ENCODE measurements around the gene MLH3.

MLH3 gene

GRCh38 chr14:75022655-75023054 lies 28.6 kb downstream of the MLH3 start:
- no peaks in the 10 kb centered on the region for H3K79me1 ChIP-seq (ENCODE audit: low read length)
- no peak overlapping the region for H3K23ac ChIP-seq (ENCODE audit: low read length)
- H3K9ac ChIP-seq (ENCODE audit: low read length), result no peak overlapping the region
- H3K9me3 ChIP-seq (ENCODE audit: insufficient read depth, low read depth, low read length), result no peaks in the 10 kb centered on the region
- WGBS (ENCODE audit: extremely low coverage, insufficient coverage, insufficient read length), result no CpG with 5 or more reads among the region's 8 CpGs
- DNase-seq, result no peak
- H3K36me3 ChIP-seq (ENCODE audit: control insufficient read depth in 1 of 2, insufficient read depth in 2 of 2, low read length in 2 of 2), result peaks cover 2 to 13% of the 10 kb centered on the region in 2 experiments
- H3K27me3 ChIP-seq (ENCODE audit: insufficient read depth, low read length), result no peaks in the 10 kb centered on the region
- H3K4me1 ChIP-seq (ENCODE audit: control insufficient read depth in 1 of 2, insufficient read depth in 2 of 2, low read length in 2 of 2), result peaks cover 2% of the 10 kb centered on the region in 2 experiments
- no peak overlapping the region for H2AFZ ChIP-seq (ENCODE audit: insufficient read depth, low read length, poor library complexity)
- no peak overlapping the region for H3K27ac ChIP-seq (ENCODE audit: low read depth, low read length)
- H3K4me3 ChIP-seq (ENCODE audit: low read depth, low read length), result no peak overlapping the region
- H3K79me2 ChIP-seq (ENCODE audit: control insufficient read depth, insufficient read depth, low read length, poor library complexity), result no peaks in the 10 kb centered on the region
- no peak overlapping the region for H3K4me2 ChIP-seq (ENCODE audit: low read length)
- no peak overlapping the region for H4K8ac ChIP-seq (ENCODE audit: low read depth, low read length)
- H3K4ac ChIP-seq (ENCODE audit: low read depth, low read length), result no peak overlapping the region
- H2AK5ac ChIP-seq (ENCODE audit: low read length), result no peak overlapping the region
- no peak overlapping the region for H4K12ac ChIP-seq (ENCODE audit: low read depth, low read length)
- H2BK120ac ChIP-seq (ENCODE audit: insufficient read depth, low read length, poor library complexity), result no peak overlapping the region
- H2BK12ac ChIP-seq (ENCODE audit: low read length), result no peak overlapping the region
- H2BK5ac ChIP-seq (ENCODE audit: low read depth, low read length, poor library complexity), result no peak overlapping the region
- no peak overlapping the region for H3K14ac ChIP-seq (ENCODE audit: low read length)
- H4K91ac ChIP-seq (ENCODE audit: low read depth, low read length), result no peak overlapping the region
- no peak overlapping the region for H3K18ac ChIP-seq (ENCODE audit: low read length)

DNA sequence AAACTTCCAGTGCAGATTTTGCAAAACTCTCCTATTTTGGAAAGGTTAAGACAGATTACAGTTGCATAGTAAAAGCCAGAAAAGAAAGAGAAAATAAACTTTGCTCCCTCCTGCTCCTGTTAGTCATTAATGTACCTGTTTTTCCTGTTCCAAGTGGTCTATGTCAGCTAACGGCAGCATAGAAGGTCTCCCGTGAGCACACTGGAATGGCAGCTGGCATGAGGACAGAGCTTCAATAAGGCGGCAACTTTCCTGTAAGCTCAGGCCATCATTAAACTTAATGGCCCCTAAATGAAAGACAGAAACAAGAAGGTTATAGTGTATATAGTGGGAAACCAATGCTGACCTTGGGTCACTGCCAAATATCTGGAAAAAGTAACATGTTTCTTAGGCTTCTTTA lies 32.6 kb downstream of the MLH3 start:
- no peak overlapping the region for H3K4me2 ChIP-seq (ENCODE audit: low read length)
- H3K27ac ChIP-seq (ENCODE audit: low read depth, low read length), result no peak overlapping the region
- H2AK5ac ChIP-seq (ENCODE audit: low read length), result no peak overlapping the region
- no peak overlapping the region for H2BK120ac ChIP-seq (ENCODE audit: insufficient read depth, low read length, poor library complexity)
- H2AFZ ChIP-seq (ENCODE audit: insufficient read depth, low read length, poor library complexity), result no peak overlapping the region
- no peak overlapping the region for H2BK12ac ChIP-seq (ENCODE audit: low read length)
- H3K27me3 ChIP-seq (ENCODE audit: insufficient read depth, low read length), result no peaks in the 10 kb centered on the region
- H3K9me3 ChIP-seq (ENCODE audit: insufficient read depth, low read depth, low read length), result no peaks in the 10 kb centered on the region
- no peak overlapping the region for H2BK5ac ChIP-seq (ENCODE audit: low read depth, low read length, poor library complexity)
- H4K91ac ChIP-seq (ENCODE audit: low read depth, low read length), result no peak overlapping the region
- no peak overlapping the region for H3K14ac ChIP-seq (ENCODE audit: low read length)
- peaks cover 13 to 16% of the 10 kb centered on the region in 2 experiments for H3K36me3 ChIP-seq (ENCODE audit: control insufficient read depth in 1 of 2, insufficient read depth in 2 of 2, low read length in 2 of 2)
- peak; percentile 67 to 89 for DNase-seq
- H3K23ac ChIP-seq (ENCODE audit: low read length), result no peak overlapping the region
- H3K4me1 ChIP-seq (ENCODE audit: control insufficient read depth in 1 of 2, insufficient read depth in 2 of 2, low read length in 2 of 2), result peaks cover 2% of the 10 kb centered on the region in 2 experiments
- H3K9ac ChIP-seq (ENCODE audit: low read length), result no peak overlapping the region
- no peaks in the 10 kb centered on the region for H3K79me2 ChIP-seq (ENCODE audit: control insufficient read depth, insufficient read depth, low read length, poor library complexity)
- no CpG with 5 or more reads among the region's 3 CpGs for WGBS (ENCODE audit: extremely low coverage, insufficient coverage, insufficient read length)
- H3K79me1 ChIP-seq (ENCODE audit: low read length), result no peaks in the 10 kb centered on the region
- H4K12ac ChIP-seq (ENCODE audit: low read depth, low read length), result no peak overlapping the region
- H3K4ac ChIP-seq (ENCODE audit: low read depth, low read length), result no peak overlapping the region
- no peak overlapping the region for H4K8ac ChIP-seq (ENCODE audit: low read depth, low read length)
- H3K18ac ChIP-seq (ENCODE audit: low read length), result no peak overlapping the region
- no peak overlapping the region for H3K4me3 ChIP-seq (ENCODE audit: low read depth, low read length)

DNA sequence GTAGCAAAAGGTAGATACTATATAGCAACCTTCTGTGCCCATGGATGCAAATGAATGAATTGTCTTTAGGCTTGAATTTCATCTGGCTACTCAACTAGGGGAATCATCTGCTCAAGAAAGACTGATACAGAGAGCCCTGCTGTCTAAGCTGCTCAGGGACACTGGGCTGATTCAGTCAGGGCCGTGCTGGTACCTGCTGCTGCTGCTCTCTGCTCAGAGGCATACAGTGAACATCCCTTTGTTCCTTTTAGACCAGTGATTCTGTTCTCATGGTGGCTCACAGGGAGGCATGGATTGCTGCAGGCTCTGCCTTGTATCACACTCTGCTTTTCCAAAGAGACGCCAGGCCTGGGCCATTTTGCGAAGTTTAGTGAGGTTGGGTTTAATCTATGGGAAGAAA lies 34.5 kb downstream of the MLH3 start:
- Histone ChIP-seq H4K12ac (ENCODE audit: low read depth, low read length) (no peak overlapping the region), H4K8ac (ENCODE audit: low read depth, low read length) (no peak overlapping the region)
- WGBS (ENCODE audit: extremely low coverage, insufficient coverage, insufficient read length), result no CpG with 5 or more reads among the region's 3 CpGs

DNA sequence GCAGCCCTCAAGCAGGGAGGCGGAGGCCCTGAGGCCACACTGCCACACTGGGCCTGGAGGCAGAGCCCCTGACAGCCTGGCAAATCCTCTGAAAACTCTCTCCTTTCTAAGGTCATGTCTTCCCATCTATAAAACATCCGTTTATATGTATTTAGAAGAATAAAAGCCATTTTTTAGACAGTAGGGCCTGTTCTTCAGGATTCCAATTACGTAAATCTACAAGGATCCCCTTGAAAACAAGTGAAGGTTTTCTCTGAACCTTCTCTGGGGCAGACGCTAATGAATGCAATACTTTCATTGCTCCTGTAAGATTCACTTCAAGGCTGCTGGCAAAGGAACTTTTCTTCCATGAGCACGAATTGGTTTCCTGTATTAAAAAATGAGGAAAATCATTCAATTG lies 35.8 kb downstream of the MLH3 start:
- Histone ChIP-seq H3K79me1 (ENCODE audit: low read length) (no peaks in the 10 kb centered on the region), H3K18ac (ENCODE audit: low read length) (no peak overlapping the region), H4K91ac (ENCODE audit: low read depth, low read length) (no peak overlapping the region), H4K8ac (ENCODE audit: low read depth, low read length) (no peak overlapping the region), H3K4me3 (ENCODE audit: low read depth, low read length) (no peak overlapping the region), H2BK12ac (ENCODE audit: low read length) (no peak overlapping the region), H2BK5ac (ENCODE audit: low read depth, low read length, poor library complexity) (no peak overlapping the region), H2AK5ac (ENCODE audit: low read length) (no peak overlapping the region), H3K4me2 (ENCODE audit: low read length) (no peak overlapping the region), H3K14ac (ENCODE audit: low read length) (no peak overlapping the region), H2BK120ac (ENCODE audit: insufficient read depth, low read length, poor library complexity) (no peak overlapping the region), H3K36me3 (ENCODE audit: control insufficient read depth in 1 of 2, insufficient read depth in 2 of 2, low read length in 2 of 2) (peaks cover 11 to 18% of the 10 kb centered on the region in 2 experiments), H3K4ac (ENCODE audit: low read depth, low read length) (no peak overlapping the region), H2AFZ (ENCODE audit: insufficient read depth, low read length, poor library complexity) (no peak overlapping the region), H3K9ac (ENCODE audit: low read length) (no peak overlapping the region), H3K4me1 (ENCODE audit: control insufficient read depth in 1 of 2, insufficient read depth in 2 of 2, low read length in 2 of 2) (peaks cover 2 to 4% of the 10 kb centered on the region in 2 experiments), H3K23ac (ENCODE audit: low read length) (no peak overlapping the region), H3K9me3 (ENCODE audit: insufficient read depth, low read depth, low read length) (no peaks in the 10 kb centered on the region), H3K27ac (ENCODE audit: low read depth, low read length) (no peak overlapping the region), H4K12ac (ENCODE audit: low read depth, low read length) (no peak overlapping the region), H3K79me2 (ENCODE audit: control insufficient read depth, insufficient read depth, low read length, poor library complexity) (no peaks in the 10 kb centered on the region), H3K27me3 (ENCODE audit: insufficient read depth, low read length) (no peaks in the 10 kb centered on the region)
- no CpG with 5 or more reads among the region's 5 CpGs for WGBS (ENCODE audit: extremely low coverage, insufficient coverage, insufficient read length)
- DNase-seq, result peak in 1 of 2 donors; percentile 59

More for the DNA sequence above, 34.5 kb downstream of the MLH3 start:
- H3K23ac ChIP-seq (ENCODE audit: low read length), result no peak overlapping the region
- H3K9me3 ChIP-seq (ENCODE audit: insufficient read depth, low read depth, low read length), result no peaks in the 10 kb centered on the region
- H4K91ac ChIP-seq (ENCODE audit: low read depth, low read length), result no peak overlapping the region
- peak; percentile 49 to 65 for DNase-seq
- H2AK5ac ChIP-seq (ENCODE audit: low read length), result no peak overlapping the region
- H2BK12ac ChIP-seq (ENCODE audit: low read length), result no peak overlapping the region
- H3K18ac ChIP-seq (ENCODE audit: low read length), result no peak overlapping the region
- no peak overlapping the region for H3K4me3 ChIP-seq (ENCODE audit: low read depth, low read length)
- H3K4me2 ChIP-seq (ENCODE audit: low read length), result no peak overlapping the region
- H2AFZ ChIP-seq (ENCODE audit: insufficient read depth, low read length, poor library complexity), result no peak overlapping the region
- H3K4ac ChIP-seq (ENCODE audit: low read depth, low read length), result no peak overlapping the region
- H3K79me2 ChIP-seq (ENCODE audit: control insufficient read depth, insufficient read depth, low read length, poor library complexity), result no peaks in the 10 kb centered on the region
- no peak overlapping the region for H3K14ac ChIP-seq (ENCODE audit: low read length)
- H2BK5ac ChIP-seq (ENCODE audit: low read depth, low read length, poor library complexity), result no peak overlapping the region
- no peak overlapping the region for H3K9ac ChIP-seq (ENCODE audit: low read length)
- H3K4me1 ChIP-seq (ENCODE audit: control insufficient read depth in 1 of 2, insufficient read depth in 2 of 2, low read length in 2 of 2), result peaks cover 2% of the 10 kb centered on the region in 2 experiments
- H3K27me3 ChIP-seq (ENCODE audit: insufficient read depth, low read length), result no peaks in the 10 kb centered on the region
- no peak overlapping the region for H3K27ac ChIP-seq (ENCODE audit: low read depth, low read length)
- H3K36me3 ChIP-seq (ENCODE audit: control insufficient read depth in 1 of 2, insufficient read depth in 2 of 2, low read length in 2 of 2), result peaks cover 11 to 16% of the 10 kb centered on the region in 2 experiments
- no peaks in the 10 kb centered on the region for H3K79me1 ChIP-seq (ENCODE audit: low read length)
- no peak overlapping the region for H2BK120ac ChIP-seq (ENCODE audit: insufficient read depth, low read length, poor library complexity)
